ENCODE results near the gene ACAD9. TPM values are rescaled to one million over a fixed set of nuclear protein-coding genes. Genes with fewer than 3 reads are reported as not detected.

The ACAD9 gene
- total and polyA plus RNA-seq, 10 of the 15 experiments (the other 5 are each of a cell fraction or from before 2014, with no cell fraction given) = 12.7 to 63.1 (median 43.7) TPM

- TF ChIP-seq ZSCAN29 (IDR thresholded peaks at IDR 0.05) (no peak), USF2 (IDR thresholded peaks at IDR 0.05; ENCODE audit: borderline replicate concordance, low read depth, low read length) (no peak), IKZF2 (IDR thresholded peaks at IDR 0.05) (no peak), PKNOX1 (IDR thresholded peaks at IDR 0.05) (no peak), ZNF207 (IDR thresholded peaks at IDR 0.05; ENCODE audit: borderline replicate concordance) (no peak)
- TF ChIP-seq, protein P1, sequence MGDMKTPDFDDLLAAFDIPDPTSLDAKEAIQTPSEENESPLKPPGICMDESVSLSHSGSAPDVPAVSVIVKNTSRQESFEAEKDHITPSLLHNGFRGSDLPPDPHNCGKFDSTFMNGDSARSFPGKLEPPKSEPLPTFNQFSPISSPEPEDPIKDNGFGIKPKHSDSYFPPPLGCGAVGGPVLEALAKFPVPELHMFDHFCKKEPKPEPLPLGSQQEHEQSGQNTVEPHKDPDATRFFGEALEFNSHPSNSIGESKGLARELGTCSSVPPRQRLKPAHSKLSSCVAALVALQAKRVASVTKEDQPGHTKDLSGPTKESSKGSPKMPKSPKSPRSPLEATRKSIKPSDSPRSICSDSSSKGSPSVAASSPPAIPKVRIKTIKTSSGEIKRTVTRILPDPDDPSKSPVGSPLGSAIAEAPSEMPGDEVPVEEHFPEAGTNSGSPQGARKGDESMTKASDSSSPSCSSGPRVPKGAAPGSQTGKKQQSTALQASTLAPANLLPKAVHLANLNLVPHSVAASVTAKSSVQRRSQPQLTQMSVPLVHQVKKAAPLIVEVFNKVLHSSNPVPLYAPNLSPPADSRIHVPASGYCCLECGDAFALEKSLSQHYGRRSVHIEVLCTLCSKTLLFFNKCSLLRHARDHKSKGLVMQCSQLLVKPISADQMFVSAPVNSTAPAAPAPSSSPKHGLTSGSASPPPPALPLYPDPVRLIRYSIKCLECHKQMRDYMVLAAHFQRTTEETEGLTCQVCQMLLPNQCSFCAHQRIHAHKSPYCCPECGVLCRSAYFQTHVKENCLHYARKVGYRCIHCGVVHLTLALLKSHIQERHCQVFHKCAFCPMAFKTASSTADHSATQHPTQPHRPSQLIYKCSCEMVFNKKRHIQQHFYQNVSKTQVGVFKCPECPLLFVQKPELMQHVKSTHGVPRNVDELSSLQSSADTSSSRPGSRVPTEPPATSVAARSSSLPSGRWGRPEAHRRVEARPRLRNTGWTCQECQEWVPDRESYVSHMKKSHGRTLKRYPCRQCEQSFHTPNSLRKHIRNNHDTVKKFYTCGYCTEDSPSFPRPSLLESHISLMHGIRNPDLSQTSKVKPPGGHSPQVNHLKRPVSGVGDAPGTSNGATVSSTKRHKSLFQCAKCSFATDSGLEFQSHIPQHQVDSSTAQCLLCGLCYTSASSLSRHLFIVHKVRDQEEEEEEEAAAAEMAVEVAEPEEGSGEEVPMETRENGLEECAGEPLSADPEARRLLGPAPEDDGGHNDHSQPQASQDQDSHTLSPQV (IDR thresholded peaks at IDR 0.05) = no peak
Observed at GRCh38 chr3:128936341-128936740, 56.9 kb downstream of the ACAD9 start (continued).

- no TSS peak for BruUV-seq (replicated peaks)
- ChIA-PET RAD21 (ENCODE audit: unreplicated experiment) (no interaction called here), CTCF (interaction anchor here (0.6 kb wide), 1 partner anchor 526 kb away, joined by 3 read pairs; no protein-coding TSS in a partner anchor), POLR2A (no interaction called here), SMC1A (ENCODE audit: uncharacterized antibody, unreplicated experiment) (no interaction called here)
- Histone ChIP-seq H3K9ac (ENCODE audit: control insufficient read depth, insufficient read depth, low read length) (no peak overlapping the region), H4K20me1 (ENCODE audit: control insufficient read depth, insufficient read depth) (no peaks in the 10 kb centered on the region), H3K27me3 (replicated peaks in 1 of 2; ENCODE audit: control insufficient read depth in 2 of 2, insufficient read depth in 2 of 2, low read length in 1 of 2) (no peaks in the 10 kb centered on the region; a peak in 1 of 4 replicates), H3K4me2 (ENCODE audit: control insufficient read depth, insufficient read depth) (no peak overlapping the region), H3K36me3 (ENCODE audit: control insufficient read depth in 2 of 2, insufficient read depth in 2 of 2, low read length in 1 of 2) (no peaks in the 10 kb centered on the region), H3K9me3 (replicated peaks; ENCODE audit: control insufficient read depth, insufficient read depth, low read length) (no peaks in the 10 kb centered on the region), H2AFZ (ENCODE audit: control insufficient read depth, low read depth, low read length) (no peak overlapping the region), H3K4me1 (ENCODE audit: control insufficient read depth, insufficient read depth, low read length) (no peaks in the 10 kb centered on the region), H3K27ac (ENCODE audit: control insufficient read depth, insufficient read depth) (no peak overlapping the region), H3K4me3 (no peak overlapping the region), H3K79me2 (ENCODE audit: control insufficient read depth, insufficient read depth, low read length) (no peaks in the 10 kb centered on the region)
- 24% methylated on average over 1 of the region's 1 CpG for WGBS (ENCODE audit: insufficient coverage, insufficient replicate concordance, low lambda C conversion rate, missing lambda C conversion rate)
- ATAC-seq (no peak), DNase-seq (ENCODE audit: low read depth, low spot score) (no peak), FAIRE-seq (no peak)
- in situ Hi-C loops (cut with MboI) = no loop called here
- intact Hi-C loops (cut with micrococcal nuclease; ENCODE audit: unreplicated experiment) = no loop called here
- TF ChIP-seq NRF1 (conservative IDR thresholded peaks at IDR 0.05; ENCODE audit: low read depth, low read length) = no peak
- TF ChIP-seq CREB1 (IDR thresholded peaks at IDR 0.05; ENCODE audit: low read depth) = no peak
- TF ChIP-seq, protein P2, sequence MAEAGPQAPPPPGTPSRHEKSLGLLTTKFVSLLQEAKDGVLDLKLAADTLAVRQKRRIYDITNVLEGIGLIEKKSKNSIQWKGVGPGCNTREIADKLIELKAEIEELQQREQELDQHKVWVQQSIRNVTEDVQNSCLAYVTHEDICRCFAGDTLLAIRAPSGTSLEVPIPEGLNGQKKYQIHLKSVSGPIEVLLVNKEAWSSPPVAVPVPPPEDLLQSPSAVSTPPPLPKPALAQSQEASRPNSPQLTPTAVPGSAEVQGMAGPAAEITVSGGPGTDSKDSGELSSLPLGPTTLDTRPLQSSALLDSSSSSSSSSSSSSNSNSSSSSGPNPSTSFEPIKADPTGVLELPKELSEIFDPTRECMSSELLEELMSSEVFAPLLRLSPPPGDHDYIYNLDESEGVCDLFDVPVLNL (IDR thresholded peaks at IDR 0.05; ENCODE audit: low read depth, low read length) = no peak
- no peak for TF ChIP-seq CHD1 (IDR thresholded peaks at IDR 0.05; ENCODE audit: low read depth, low read length)
- no peak for TF ChIP-seq HDAC6 (IDR thresholded peaks at IDR 0.05; ENCODE audit: unreplicated experiment)
- no peak for TF ChIP-seq YY1 (IDR thresholded peaks at IDR 0.05; ENCODE audit: low read depth, low read length)
- TF ChIP-seq MAX (IDR thresholded peaks at IDR 0.05; ENCODE audit: low read depth, low read length) = no peak
- TF ChIP-seq ATF2 (IDR thresholded peaks at IDR 0.05; ENCODE audit: low read length) = no peak
- TF ChIP-seq SMARCA5 (IDR thresholded peaks at IDR 0.05) = no peak
Observed at GRCh38 chr3:128940252-128940651, 60.8 kb downstream of the ACAD9 start.

All from GM12878 (cell line).